B cell (primary cell): ENCODE data around the gene SLC35G1.

Source experiments
- CTCF ChIP-seq: fragments of 200-600 bp; IDR thresholded peaks from one replicate; pipeline ENCODE4 v1.8.0; 2022; ENCODE audit warnings: antibody characterized with exemption, mild to moderate bottlenecking
- EZH2 ChIP-seq: IDR thresholded peaks from 2 replicates; pipeline ENCODE4 v1.6.1; 2012; ENCODE audit warnings: borderline replicate concordance, low read depth, mild to moderate bottlenecking, moderate library complexity, low read length; ENCODE audit not compliant: insufficient read depth, poor library complexity, severe bottlenecking

- TF ChIP-seq CTCF (no peak), EZH2 (no peak)
Observed at GRCh38 chr10:93947524-93947923, 53.7 kb downstream of the SLC35G1 start.
